Pancreas (tissue), 10 donors: ENCODE results near the gene EXOC6. TPM values are rescaled to one million over a fixed set of nuclear protein-coding genes. Genes with fewer than 3 reads are reported as not detected.

ENCODE experiments used
- ATAC-seq, 4 donors: fragments of 200-7000 bp; cut with Tn5 transposase; one replicate each; pipeline versions ENCODE4 v1.8.0 to v1.9.1; 2020; ENCODE audit warnings: mild to moderate bottlenecking in 4 of 4, moderate library complexity in 4 of 4
- DNase-seq, 6 donors: peaks; one replicate each; pipeline ENCODE4 v3.0.0-alpha.2; 2020
- FAIRE-seq: peaks from 2 replicates; lab custom pipeline; 2012; peaks lifted over from hg19 to GRCh38; lab: Jason Lieb, UNC
- H3K27ac ChIP-seq, 4 donors: fragments of 200-600 bp; sonication (generic); 1 replicate in 3 of 4; 2 replicates in 1 of 4; pipeline versions ENCODE4 v1.5.0 to v1.8.0; 2020
- H3K27me3 ChIP-seq, 4 donors: fragments of 200-600 bp; one replicate each; pipeline ENCODE4 v1.8.0; 2021
- H3K36me3 ChIP-seq, 3 donors: fragments of 200-600 bp; sonication (generic) in 1 of 3; one replicate each; pipeline versions ENCODE4 v1.5.0 to v1.8.0; 2020 to 2021
- H3K4me1 ChIP-seq, 3 donors: fragments of 200-600 bp; one replicate each; pipeline ENCODE4 v1.8.0; 2021
- H3K4me3 ChIP-seq, 4 donors: fragments of 200-600 bp; sonication (generic) in 2 of 4; one replicate each; pipeline versions ENCODE4 v1.5.0 to v1.8.0; 2020 to 2021
- H3K9me3 ChIP-seq, 4 donors: fragments of 200-600 bp; one replicate each; pipeline ENCODE4 v1.8.0; 2021
- CTCF ChIP-seq, 4 donors: fragments of 200-600 bp; sonication (generic) in 3 of 4; IDR thresholded peaks; one replicate each; pipeline versions ENCODE4 v1.5.0 to v1.8.0; 2021; ENCODE audit warnings: antibody characterized with exemption in 4 of 4
- WGBS, 2 donors: extraction: QIAGEN DNeasy Blood & Tissue Kit; methylation state at CpG; one replicate each; pipeline ENCODE4 v1.1.7; 2013; 5-methylcytosine and 5-hydroxymethylcytosine counted together
- intact Hi-C, 3 donors: fragments of 100-400 bp; cut with DNase I; formaldehyde crosslinking; loops; one replicate each; pipeline versions ENCODE4 v1.11.1 to v1.14.2; 2022
- polyA plus RNA-seq, 2 donors: library from polyadenylated mRNA; stranded (reverse); fragments of 200-250 nt; gene quantifications; one replicate each; pipeline ENCODE4 v1.2.3, GENCODE V29; 2013
- total RNA-seq, 6 donors: library from RNA; stranded (reverse); fragmentation: NEBNext Ultra II Directional in 4 of 6; extraction: Animal tissue kit (Norgen Biotek cat#: 25700) in 4 of 6; gene quantifications; one replicate each; pipeline versions ENCODE4 v1.2.1 to v1.2.4, GENCODE V29; 2021 to 2023
- donor health status: healthy with polysubstance abuse.
- donor health status: DM: no; HTN: no; CAD: no; lungs with moderate emphysema.
- donor health status: DM: no; HTN: no; CAD: no.
- donor health status: control.
- donor health status: control.
- donor health status: Bipolar disorder and iron deficiency.
- donor health status: DM: yes; HTN: yes; CAD: no.
- donor health status: DM: no; HTN: no; CAD: no.
- donor health status: DM: no; HTN: no; CAD: no.
- donor health status: DM: yes; HTN: yes; CAD: no.

Gene EXOC6
- total and polyA plus RNA-seq, 8 donors: 4.2 to 10.3 (median 7.3) TPM

GRCh38 chr10:93086289-93086688 lies 238.0 kb downstream of the EXOC6 start:
- FAIRE-seq (no peak), DNase-seq (no peak), ATAC-seq (no peak)
- no peaks in the 10 kb centered on the region for H3K27me3 ChIP-seq
- 75 to 80% methylated on average over 6 of the region's 6 CpGs for WGBS, 2 donors
- H3K4me1 ChIP-seq: no peaks in the 10 kb centered on the region
- H3K9me3 ChIP-seq: no peaks in the 10 kb centered on the region
- intact Hi-C loops: loop anchor here in 1 of 3 donors (10.0 kb wide), 2 partner anchors 209 to 269 kb away; no protein-coding TSS in a partner anchor
- H3K27ac ChIP-seq: no peak overlapping the region
- no peaks in the 10 kb centered on the region for H3K36me3 ChIP-seq
- no peak for TF ChIP-seq CTCF (IDR thresholded peaks at IDR 0.05)
- no peak overlapping the region for H3K4me3 ChIP-seq

GRCh38 chr10:93087846-93088245 lies 239.5 kb downstream of the EXOC6 start:
- FAIRE-seq (no peak), ATAC-seq (no peak), DNase-seq (no peak)
- no peak overlapping the region for H3K27ac ChIP-seq
- WGBS, 2 donors: 63 to 65% methylated on average over 3 of the region's 3 CpGs
- H3K4me1 ChIP-seq: no peaks in the 10 kb centered on the region
- H3K9me3 ChIP-seq: no peaks in the 10 kb centered on the region
- H3K4me3 ChIP-seq: no peak overlapping the region
- TF ChIP-seq CTCF (IDR thresholded peaks at IDR 0.05): no peak
- H3K36me3 ChIP-seq: no peaks in the 10 kb centered on the region
- intact Hi-C loops: loop anchor here in 1 of 3 donors (10.0 kb wide), 2 partner anchors 207 to 267 kb away; no protein-coding TSS in a partner anchor
- H3K27me3 ChIP-seq: no peaks in the 10 kb centered on the region

- Histone ChIP-seq H3K36me3 (no peaks in the 10 kb centered on the region), H3K27ac (no peak overlapping the region), H3K4me3 (no peak overlapping the region), H3K4me1 (no peaks in the 10 kb centered on the region), H3K27me3 (no peaks in the 10 kb centered on the region), H3K9me3 (no peaks in the 10 kb centered on the region)
- no peak for ATAC-seq
- TF ChIP-seq CTCF (IDR thresholded peaks at IDR 0.05): no peak
- FAIRE-seq: no peak
- WGBS, 2 donors: 68 to 79% methylated on average over 4 of the region's 4 CpGs
- intact Hi-C loops: loop anchor here in 1 of 3 donors (10.0 kb wide), 2 partner anchors 206 to 266 kb away; no protein-coding TSS in a partner anchor
- no peak for DNase-seq
Observed at GRCh38 chr10:93088466-93088865, 240.1 kb downstream of the EXOC6 start.

- no peak for TF ChIP-seq CTCF (IDR thresholded peaks at IDR 0.05)
- Histone ChIP-seq H3K4me3 (no peak overlapping the region), H3K27me3 (no peaks in the 10 kb centered on the region), H3K27ac (no peak overlapping the region), H3K36me3 (no peaks in the 10 kb centered on the region), H3K9me3 (no peaks in the 10 kb centered on the region), H3K4me1 (no peaks in the 10 kb centered on the region)
- DNase-seq: no peak
- no peak for FAIRE-seq
- WGBS, 2 donors: 78 to 79% methylated on average over 2 of the region's 2 CpGs
- ATAC-seq: no peak
- intact Hi-C loops: no loop called here
Observed at GRCh38 chr10:93090619-93091018, 242.3 kb downstream of the EXOC6 start.

GRCh38 chr10:93091960-93092359 lies 243.6 kb downstream of the EXOC6 start:
- ATAC-seq: no peak
- Histone ChIP-seq H3K27ac (no peak overlapping the region), H3K9me3 (no peaks in the 10 kb centered on the region), H3K36me3 (no peaks in the 10 kb centered on the region), H3K4me1 (no peaks in the 10 kb centered on the region), H3K4me3 (no peak overlapping the region), H3K27me3 (no peaks in the 10 kb centered on the region)
- TF ChIP-seq CTCF (IDR thresholded peaks at IDR 0.05): no peak
- no peak for FAIRE-seq
- intact Hi-C loops: no loop called here
- 92% methylated on average over 3 of the region's 3 CpGs for WGBS, 2 donors
- no peak for DNase-seq
